Amygdala (tissue), 56 donors: ENCODE measurements around the gene RPL12.
"Not testable (repeated sequence)": the region's sequence is repeated elsewhere in the genome, so short reads cannot be mapped to it uniquely, and the experiment has no call there.

ENCODE experiments used
- DNase-seq, 56 donors: peaks; one replicate each; lab custom pipeline; 2025; lab: John Stamatoyannopoulos, UW

Gene RPL12

GRCh38 chr9:127473501-127473900 lies 22.3 kb upstream of the RPL12 start:
- no peak for DNase-seq

- DNase-seq = no peak
Observed at GRCh38 chr9:127470662-127471061, 19.5 kb upstream of the RPL12 start.

- DNase-seq = no peak
Observed at GRCh38 chr9:127467621-127468020, 16.4 kb upstream of the RPL12 start.

- not testable (repeated sequence) for DNase-seq
Observed at GRCh38 chr9:127466407-127466917, 15.3 kb upstream of the RPL12 start.

- no peak for DNase-seq
Observed at GRCh38 chr9:127463911-127464310, 12.7 kb upstream of the RPL12 start.

- no peak for DNase-seq
Observed at GRCh38 chr9:127463382-127463781, 12.2 kb upstream of the RPL12 start.

- DNase-seq = peak in 5 of 56 donors; percentile 3 to 33 (median 11)
Observed at GRCh38 chr9:127458921-127459320, 7.7 kb upstream of the RPL12 start.

GRCh38 chr9:127457191-127457878 lies 6.1 kb upstream of the RPL12 start:
- no peak for DNase-seq

GRCh38 chr9:127455324-127455992 lies 4.3 kb upstream of the RPL12 start:
- DNase-seq = peak in 9 of 56 donors; percentile 3 to 40 (median 21)

GRCh38 chr9:127452691-127453090 lies 1.5 kb upstream of the RPL12 start:
- peak in 2 of 56 donors; percentile 8 to 27 for DNase-seq

GRCh38 chr9:127451858-127452656 lies 851 bp upstream of the RPL12 start:
- peak in 30 of 56 donors; percentile 5 to 78 (median 44) for DNase-seq

GRCh38 chr9:127451608-127451857 lies 327 bp upstream of the RPL12 start:
- peak in 1 of 56 donors; percentile 67 for DNase-seq

- DNase-seq = peak in 1 of 56 donors; percentile 39
Observed at GRCh38 chr9:127450243-127450760, 904 bp downstream of the RPL12 start.

- no peak for DNase-seq
Observed at GRCh38 chr9:127449332-127449966, 1.8 kb downstream of the RPL12 start.

- no peak for DNase-seq
Observed at GRCh38 chr9:127448112-127448805, 2.9 kb downstream of the RPL12 start.

GRCh38 chr9:127447416-127448111 lies 3.6 kb downstream of the RPL12 start:
- DNase-seq = no peak

GRCh38 chr9:127446713-127447415 lies 4.3 kb downstream of the RPL12 start:
- DNase-seq = no peak

- no peak for DNase-seq
Observed at GRCh38 chr9:127445851-127446712, 5.1 kb downstream of the RPL12 start.
